Subcutaneous adipose tissue (tissue), 4 donors: ENCODE results near the gene OR1D5. TPM values are rescaled to one million over a fixed set of nuclear protein-coding genes. Genes with fewer than 3 reads are reported as not detected.

Experiments used
- CTCF ChIP-seq: fragments of 450-650 bp; IDR thresholded peaks from one replicate; pipeline ENCODE4 v1.5.1; 2016; ENCODE audit warnings: low read depth, mild to moderate bottlenecking, control low read depth, antibody characterized with exemption, moderate library complexity
- total RNA-seq, 4 donors: library from RNA; depleted of rRNA; stranded (reverse); fragments of >200 nt; gene quantifications; one replicate each; pipeline ENCODE4 v1.1.0, GENCODE V29; 2016

The OR1D5 gene
- total RNA-seq, 4 donors from 2014 or later = not detected

DNA sequence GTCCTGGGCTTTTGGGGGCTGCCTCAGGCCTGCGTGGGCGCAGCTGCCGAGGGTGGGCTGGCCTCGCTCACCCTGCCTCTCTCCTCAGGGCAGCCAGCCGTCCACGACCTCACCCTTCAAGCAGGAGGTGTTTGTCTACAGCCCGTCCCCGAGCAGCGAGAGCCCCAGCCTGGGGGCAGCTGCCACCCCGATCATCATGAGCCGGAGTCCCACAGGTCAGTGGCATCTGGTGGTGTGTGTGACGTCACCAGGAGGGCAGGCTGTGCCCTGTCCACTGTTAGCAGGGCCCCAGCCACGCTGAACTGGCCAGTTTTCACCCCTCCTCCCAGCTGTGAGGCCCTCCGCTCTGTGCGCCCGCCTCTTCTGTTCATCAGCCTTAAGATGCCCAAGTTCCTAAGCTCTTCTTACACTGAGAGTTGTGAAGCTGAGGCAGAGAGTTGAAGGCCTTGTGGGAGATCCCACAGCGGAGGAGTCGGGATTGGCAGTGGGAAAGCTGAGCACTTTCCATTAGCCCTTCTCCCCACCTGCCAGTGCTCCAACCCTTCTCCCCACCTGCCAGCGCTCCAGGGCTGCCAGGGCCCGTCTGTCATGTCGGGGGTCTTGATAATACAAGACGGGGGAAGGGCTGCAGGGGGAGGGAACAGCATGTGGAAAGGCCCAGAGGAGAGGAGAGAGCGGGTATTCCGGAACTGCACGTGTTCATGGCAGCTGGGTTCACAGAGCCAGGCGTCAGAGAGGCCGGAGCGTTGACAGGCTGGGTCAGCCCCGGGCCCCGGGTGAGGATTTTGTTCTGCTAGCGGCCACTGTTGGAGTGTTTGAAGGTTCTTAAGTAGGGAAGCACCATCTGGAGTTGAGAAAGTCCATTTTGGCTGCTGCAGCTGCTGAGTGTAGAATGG, 36.3 kb downstream of the OR1D5 start:
- TF ChIP-seq CTCF = no peak

DNA sequence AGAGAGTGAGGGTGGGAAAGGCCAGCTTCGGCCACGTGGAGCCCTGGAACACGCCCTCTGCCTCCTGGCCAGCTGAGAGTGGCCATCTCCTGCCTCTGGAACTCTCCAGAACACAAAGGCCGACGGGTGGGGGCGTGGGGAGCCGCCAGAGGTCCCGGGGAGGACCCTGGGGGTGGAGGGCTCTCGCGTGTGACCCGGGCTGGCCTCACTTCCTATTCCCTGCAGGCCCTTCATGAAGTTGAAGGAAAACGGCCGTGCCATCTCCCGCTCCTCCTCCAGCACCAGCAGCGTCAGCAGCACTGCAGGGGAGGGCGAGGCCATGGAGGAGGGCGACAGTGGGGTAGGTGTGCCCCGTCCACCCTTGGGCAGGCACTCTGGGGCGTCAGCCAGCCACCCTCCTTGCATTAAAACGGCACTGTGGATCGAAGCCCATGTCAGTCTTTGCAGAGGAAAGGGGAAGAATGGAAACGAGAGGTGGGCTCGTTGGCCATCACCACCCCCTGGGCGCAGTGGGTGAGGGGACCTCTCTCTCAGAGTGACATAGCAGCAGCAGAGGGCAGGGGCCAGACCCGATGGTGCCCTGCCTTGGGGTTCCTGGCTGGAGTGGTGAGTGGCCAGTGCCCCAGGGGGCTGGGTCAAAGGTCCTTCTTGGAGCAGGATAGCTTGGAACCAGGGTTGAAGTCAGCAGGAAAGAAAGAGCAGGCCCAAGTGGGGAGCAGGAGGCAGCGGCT, 37.1 kb downstream of the OR1D5 start:
- TF ChIP-seq CTCF = no peak

GRCh38 chr17:3025421-3026124, 37.8 kb downstream of the OR1D5 start:
- TF ChIP-seq CTCF = no peak

GRCh38 chr17:3024346-3024745, 39.1 kb downstream of the OR1D5 start:
- no peak for TF ChIP-seq CTCF

DNA sequence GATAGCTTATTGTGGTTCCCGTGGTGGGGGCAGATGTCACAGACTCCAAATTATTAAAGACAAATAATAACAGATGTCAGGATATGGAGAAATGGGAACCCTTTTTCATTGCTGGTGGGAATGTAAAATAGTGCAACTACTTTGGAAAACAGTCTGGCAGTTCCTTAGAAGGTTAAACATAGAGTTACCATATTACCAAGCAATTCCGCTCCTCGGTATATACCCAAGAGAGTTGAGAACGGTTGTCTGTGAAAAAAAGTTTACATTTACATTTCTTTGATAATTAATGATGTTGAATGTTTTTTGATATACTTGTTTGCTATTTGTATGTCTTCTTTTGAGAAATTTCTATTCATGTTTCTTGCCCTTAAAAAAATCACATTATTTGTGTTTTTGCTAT, 41.2 kb downstream of the OR1D5 start:
- no peak for TF ChIP-seq CTCF

DNA sequence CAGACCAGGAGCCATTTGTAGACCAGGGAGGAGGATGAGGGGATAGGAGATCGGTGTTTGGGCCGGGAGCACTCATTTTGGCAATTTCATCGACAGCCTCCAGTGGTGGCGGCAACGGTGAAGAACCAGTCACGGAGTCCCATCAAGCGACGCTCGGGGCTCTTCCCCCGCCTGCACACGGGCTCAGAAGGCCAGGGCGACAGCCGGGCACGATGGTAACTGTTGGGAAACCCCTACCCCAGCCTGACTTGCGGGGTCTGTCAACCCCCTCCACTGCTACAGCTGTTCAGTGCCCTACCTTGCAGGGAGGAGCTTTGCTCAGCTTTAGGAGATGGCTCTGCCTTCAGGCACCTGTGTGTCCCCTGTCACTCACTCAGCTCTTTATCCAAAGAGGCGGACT, 43.0 kb downstream of the OR1D5 start:
- no peak for TF ChIP-seq CTCF

GRCh38 chr17:3019761-3020160, 43.6 kb downstream of the OR1D5 start:
- TF ChIP-seq CTCF = no peak
